AG10803 (cell line): ENCODE results near the gene ANKRD44.

Experiments used
- DNase-seq: peaks from one replicate; pipeline ENCODE4 v3.0.0; 2010; ENCODE audit warnings: low read depth
- H3K4me3 ChIP-seq: 2 replicates; pipeline ENCODE4 v1.5.1; 2011; ENCODE audit warnings: mild to moderate bottlenecking, low read length, control low read depth
- CTCF ChIP-seq: conservative IDR thresholded peaks from 2 replicates; pipeline ENCODE4 v1.5.1; 2011; ENCODE audit warnings: mild to moderate bottlenecking, low read length, control low read depth, inconsistent platforms

ANKRD44 gene

GRCh38 chr2:197322724-197323720, 12.4 kb upstream of the ANKRD44 start:
- no peak overlapping the region for H3K4me3 ChIP-seq
- no peak for DNase-seq
- TF ChIP-seq CTCF = no peak

GRCh38 chr2:197322143-197322542, 11.6 kb upstream of the ANKRD44 start:
- no peak overlapping the region for H3K4me3 ChIP-seq
- DNase-seq = no peak
- TF ChIP-seq CTCF = no peak

- no peak for DNase-seq
- no peak for TF ChIP-seq CTCF
These were observed 4.8 kb upstream of the ANKRD44 start for GRCh38 chr2:197315371-197315770.

GRCh38 chr2:197312186-197312585, 1.6 kb upstream of the ANKRD44 start:
- H3K4me3 ChIP-seq = no peak overlapping the region
- TF ChIP-seq CTCF = no peak
- no peak for DNase-seq

More at GRCh38 chr2:197315371-197315770, 4.8 kb upstream of the ANKRD44 start:
- H3K4me3 ChIP-seq = no peak overlapping the region

DNA sequence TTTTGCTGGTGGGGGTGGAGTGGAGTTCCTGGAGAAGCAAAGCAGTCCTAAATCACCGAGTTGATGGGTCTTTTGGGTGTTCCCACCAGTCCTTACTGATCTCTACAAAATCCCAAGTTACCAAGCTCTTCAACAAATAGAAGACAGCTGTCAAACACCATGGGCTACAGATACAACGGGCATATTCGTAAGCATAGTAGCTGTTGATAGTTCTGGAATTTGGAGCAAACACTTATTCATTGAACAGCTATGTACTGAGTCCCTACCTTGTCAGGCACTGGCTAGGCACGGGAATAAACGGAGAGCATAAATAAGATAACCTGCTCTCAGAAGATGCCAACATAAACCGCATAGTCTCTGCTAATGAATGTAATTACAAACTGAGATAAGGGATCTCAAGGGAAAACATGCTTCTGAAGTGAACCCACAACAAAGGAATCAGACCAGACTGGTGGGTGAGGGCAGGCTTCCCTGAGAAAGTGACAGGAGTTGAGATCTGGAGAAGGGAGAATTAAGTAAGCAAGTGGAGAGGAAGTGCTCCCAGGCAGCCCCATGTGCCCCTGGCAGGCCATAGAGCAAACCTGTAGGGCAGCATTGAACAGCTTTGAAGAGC, 947 bp upstream of the ANKRD44 start:
- TF ChIP-seq CTCF = no peak
- H3K4me3 ChIP-seq = peak overlapping the region; percentile 64
- DNase-seq = no peak

DNA sequence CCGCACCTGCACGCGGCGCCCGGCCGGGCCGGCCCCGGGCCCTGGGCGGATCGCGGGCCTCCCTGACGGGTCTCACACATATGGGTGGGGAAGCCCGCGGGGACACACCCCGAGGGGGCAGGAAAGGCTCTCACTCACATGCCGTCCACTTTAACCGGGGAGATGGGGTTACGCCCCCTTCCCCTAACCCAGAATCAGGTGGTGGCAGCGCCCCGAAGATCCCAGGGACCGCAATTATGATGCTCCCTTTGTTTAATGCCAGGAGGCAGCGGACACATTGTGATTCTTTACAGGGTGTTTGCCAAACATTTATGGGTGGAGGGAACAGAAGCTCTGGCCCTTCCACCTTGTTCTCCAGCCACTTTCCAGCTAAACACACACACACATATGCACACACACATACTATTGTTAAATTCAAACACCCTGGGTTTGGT, 424 bp upstream of the ANKRD44 start:
- H3K4me3 ChIP-seq = peak overlapping the region; percentile 64
- DNase-seq = no peak
- no peak for TF ChIP-seq CTCF
